C1 segment of cervical spinal cord (tissue), 14 donors: ENCODE data around the gene HECW1.

Source experiments
- DNase-seq, 14 donors: peaks; one replicate each; lab custom pipeline; 2025; lab: John Stamatoyannopoulos, UW

Gene HECW1

GRCh38 chr7:43363035-43363791, 250.8 kb downstream of the HECW1 start:
- DNase-seq = no peak

GRCh38 chr7:43364391-43364790, 251.9 kb downstream of the HECW1 start:
- DNase-seq = no peak

GRCh38 chr7:43372676-43373355, 260.4 kb downstream of the HECW1 start:
- no peak for DNase-seq

GRCh38 chr7:43377196-43377960, 264.9 kb downstream of the HECW1 start:
- DNase-seq = no peak

- no peak for DNase-seq
Measured at GRCh38 chr7:43379210-43379609, 266.8 kb downstream of the HECW1 start.

GRCh38 chr7:43384616-43385308, 272.3 kb downstream of the HECW1 start:
- DNase-seq = no peak

GRCh38 chr7:43385309-43385680, 272.8 kb downstream of the HECW1 start:
- DNase-seq = no peak

- DNase-seq = no peak
Measured at GRCh38 chr7:43385856-43386255, 273.4 kb downstream of the HECW1 start.

GRCh38 chr7:43387932-43388331, 275.5 kb downstream of the HECW1 start:
- DNase-seq = no peak

- no peak for DNase-seq
Measured at GRCh38 chr7:43390576-43390975, 278.1 kb downstream of the HECW1 start.

GRCh38 chr7:43391518-43391917, 279.1 kb downstream of the HECW1 start:
- no peak for DNase-seq

GRCh38 chr7:43392638-43393330, 280.3 kb downstream of the HECW1 start:
- no peak for DNase-seq

GRCh38 chr7:43394441-43395130, 282.1 kb downstream of the HECW1 start:
- DNase-seq = no peak

- DNase-seq = no peak
Measured at GRCh38 chr7:43395351-43395750, 282.9 kb downstream of the HECW1 start.

GRCh38 chr7:43396187-43396740, 283.8 kb downstream of the HECW1 start:
- DNase-seq = no peak

GRCh38 chr7:43398831-43399230, 286.4 kb downstream of the HECW1 start:
- DNase-seq = no peak

- DNase-seq = no peak
Measured at GRCh38 chr7:43405948-43406347, 293.5 kb downstream of the HECW1 start.

GRCh38 chr7:43406961-43407360, 294.5 kb downstream of the HECW1 start:
- DNase-seq = no peak

- no peak for DNase-seq
Measured at GRCh38 chr7:43408981-43409380, 296.5 kb downstream of the HECW1 start.

- DNase-seq = no peak
Measured at GRCh38 chr7:43417455-43417854, 305.0 kb downstream of the HECW1 start.
